Right lobe of liver (tissue), 6 donors: ENCODE measurements around the gene MIPEP. TPM values are rescaled to one million over a fixed set of nuclear protein-coding genes. Genes with fewer than 3 reads are reported as not detected.

ENCODE experiments used
- ATAC-seq, 4 donors: fragments of 200-7000 bp; cut with Tn5 transposase; one replicate each; pipeline ENCODE4 v1.9.1; 2020; ENCODE audit warnings: mild to moderate bottlenecking in 4 of 4, moderate library complexity in 4 of 4
- DNase-seq, 3 donors: peaks; one replicate each; pipeline ENCODE4 v3.0.0-alpha.2; 2020
- H3K27ac ChIP-seq, 3 donors: fragments of 200-600 bp; one replicate each; pipeline ENCODE4 v1.8.0; 2022
- H3K27me3 ChIP-seq, 2 donors: fragments of 200-600 bp; one replicate each; pipeline ENCODE4 v1.8.0; 2022
- H3K36me3 ChIP-seq, 4 donors: fragments of 200-600 bp; sonication (generic) in 1 of 4; one replicate each; pipeline versions ENCODE4 v1.5.1 to v1.8.0; 2017 to 2022; ENCODE audit warnings: control low read depth in 1 of 4
- H3K4me1 ChIP-seq, 4 donors: fragments of 200-600 bp; sonication (generic) in 1 of 4; one replicate each; pipeline versions ENCODE4 v1.5.1 to v1.8.0; 2017 to 2022; ENCODE audit warnings: control low read depth in 1 of 4
- H3K4me3 ChIP-seq, 3 donors: fragments of 200-600 bp; one replicate each; pipeline ENCODE4 v1.8.0; 2022
- H3K9me3 ChIP-seq, 4 donors: fragments of 200-600 bp; sonication (generic) in 1 of 4; one replicate each; pipeline versions ENCODE4 v1.5.1 to v1.8.0; 2017 to 2022; ENCODE audit warnings: control low read depth in 1 of 4
- POLR2A ChIP-seq: fragments of 450-650 bp; IDR thresholded peaks from one replicate; pipeline ENCODE4 v1.6.1; 2017; ENCODE audit warnings: antibody characterized with exemption, mild to moderate bottlenecking
- WGBS: methylation state at CpG from one replicate; pipeline ENCODE4 v1.1.6; 2018; ENCODE audit warnings: low coverage, low lambda C conversion rate; ENCODE audit not compliant: insufficient coverage; ENCODE audit errors: missing lambda C conversion rate; 5-methylcytosine and 5-hydroxymethylcytosine counted together
- intact Hi-C, 2 donors: fragments of 100-400 bp; cut with DNase I; formaldehyde crosslinking; loops; one replicate each; pipeline versions ENCODE4 v1.11.2 to v1.14.1; 2022
- total RNA-seq, 6 experiments: library from RNA; depleted of rRNA in 2 of 6; stranded (reverse); fragments of >200 nt in 2 of 6; fragmentation: NEBNext Ultra II Directional in 3 of 6; extraction: Animal tissue kit (Norgen Biotek cat#: 25700) in 3 of 6; gene quantifications; one replicate each; pipeline versions ENCODE4 v1.1.0 to v1.2.4, GENCODE V29; 2016 to 2023
- TF ChIP-seq, protein P1 (sequence below), 4 donors: fragments of 200-600 bp in 3 of 4; fragments of 450-650 bp in 1 of 4; IDR thresholded peaks; one replicate each; pipeline versions ENCODE4 v1.5.1 to v1.8.0; 2016 to 2022; ENCODE audit warnings: antibody characterized with exemption in 4 of 4, mild to moderate bottlenecking in 2 of 4
- donor health status: DM: no; HTN: yes; CAD: no.
- donor health status: DM: no; HTN: no; CAD: no.
- donor health status: DM: no; HTN: no; CAD: no.
- donor health status: DM: no; HTN: yes; CAD: no.
- donor health status: DM: no; HTN: yes; CAD: no.

Gene MIPEP
- total RNA-seq, 6 experiments from 2014 or later, result 8.2 to 15.2 (median 11.8) TPM

DNA sequence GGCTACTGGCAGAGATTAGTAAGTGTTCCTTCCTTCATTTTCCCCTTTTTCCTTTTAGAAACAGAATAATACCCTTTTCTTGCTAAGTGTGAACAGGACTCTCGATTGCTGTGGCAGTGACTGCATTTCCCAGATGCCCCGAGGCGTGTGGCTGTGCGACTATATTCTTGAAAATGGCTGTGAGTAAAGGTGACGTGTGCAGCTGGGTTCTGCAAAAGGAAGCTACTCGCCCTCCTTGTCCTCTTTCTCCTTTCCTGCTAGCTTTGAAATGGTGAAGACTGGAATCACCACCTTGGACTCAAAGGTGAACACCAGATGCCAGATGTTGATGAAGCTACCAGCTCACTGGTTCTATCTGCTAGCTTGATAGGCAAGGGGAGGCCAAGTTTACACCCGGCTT lies 121.4 kb downstream of the MIPEP start:
- intact Hi-C loops, result no loop called here
- H3K27me3 ChIP-seq, result no peaks in the 10 kb centered on the region
- no peak overlapping the region for H3K4me3 ChIP-seq
- TF ChIP-seq POLR2A, result no peak
- TF ChIP-seq, protein P1, sequence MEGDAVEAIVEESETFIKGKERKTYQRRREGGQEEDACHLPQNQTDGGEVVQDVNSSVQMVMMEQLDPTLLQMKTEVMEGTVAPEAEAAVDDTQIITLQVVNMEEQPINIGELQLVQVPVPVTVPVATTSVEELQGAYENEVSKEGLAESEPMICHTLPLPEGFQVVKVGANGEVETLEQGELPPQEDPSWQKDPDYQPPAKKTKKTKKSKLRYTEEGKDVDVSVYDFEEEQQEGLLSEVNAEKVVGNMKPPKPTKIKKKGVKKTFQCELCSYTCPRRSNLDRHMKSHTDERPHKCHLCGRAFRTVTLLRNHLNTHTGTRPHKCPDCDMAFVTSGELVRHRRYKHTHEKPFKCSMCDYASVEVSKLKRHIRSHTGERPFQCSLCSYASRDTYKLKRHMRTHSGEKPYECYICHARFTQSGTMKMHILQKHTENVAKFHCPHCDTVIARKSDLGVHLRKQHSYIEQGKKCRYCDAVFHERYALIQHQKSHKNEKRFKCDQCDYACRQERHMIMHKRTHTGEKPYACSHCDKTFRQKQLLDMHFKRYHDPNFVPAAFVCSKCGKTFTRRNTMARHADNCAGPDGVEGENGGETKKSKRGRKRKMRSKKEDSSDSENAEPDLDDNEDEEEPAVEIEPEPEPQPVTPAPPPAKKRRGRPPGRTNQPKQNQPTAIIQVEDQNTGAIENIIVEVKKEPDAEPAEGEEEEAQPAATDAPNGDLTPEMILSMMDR (IDR thresholded peaks at IDR 0.05), result no peak
- H3K4me1 ChIP-seq, result no peaks in the 10 kb centered on the region
- WGBS, result 97% methylated on average over 6 of the region's 7 CpGs
- no peaks in the 10 kb centered on the region for H3K36me3 ChIP-seq
- no peaks in the 10 kb centered on the region for H3K9me3 ChIP-seq
- H3K27ac ChIP-seq, result no peak overlapping the region
- ATAC-seq (no peak), DNase-seq (no peak)

DNA sequence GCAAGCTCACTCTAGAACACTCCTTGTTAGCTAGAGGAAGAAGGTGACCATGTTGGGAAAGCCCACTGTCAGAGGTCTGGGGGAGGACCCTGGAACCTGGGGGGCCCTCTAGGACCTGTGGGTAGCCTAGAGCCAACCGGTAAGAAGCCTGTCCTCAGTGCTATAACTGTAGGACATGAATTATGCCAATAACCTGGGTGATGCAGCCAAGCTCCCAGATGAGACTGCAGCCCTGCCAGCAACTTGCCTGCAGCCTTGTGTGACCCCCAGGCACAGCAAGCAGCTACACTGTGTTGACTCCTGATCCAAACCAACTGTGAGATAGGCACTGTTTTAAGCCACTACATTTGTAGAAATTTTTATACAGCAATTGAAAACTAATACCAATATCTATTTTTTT lies 122.3 kb downstream of the MIPEP start:
- Histone ChIP-seq H3K9me3 (no peaks in the 10 kb centered on the region), H3K4me1 (no peaks in the 10 kb centered on the region), H3K4me3 (no peak overlapping the region), H3K27me3 (no peaks in the 10 kb centered on the region), H3K36me3 (no peaks in the 10 kb centered on the region), H3K27ac (no peak overlapping the region)
- intact Hi-C loops, result no loop called here
- no peak for TF ChIP-seq POLR2A
- TF ChIP-seq, protein P1 (IDR thresholded peaks at IDR 0.05), result no peak
- ATAC-seq, result no peak
- WGBS, result no CpG with 5 or more reads among the region's 1 CpG
- no peak for DNase-seq

DNA sequence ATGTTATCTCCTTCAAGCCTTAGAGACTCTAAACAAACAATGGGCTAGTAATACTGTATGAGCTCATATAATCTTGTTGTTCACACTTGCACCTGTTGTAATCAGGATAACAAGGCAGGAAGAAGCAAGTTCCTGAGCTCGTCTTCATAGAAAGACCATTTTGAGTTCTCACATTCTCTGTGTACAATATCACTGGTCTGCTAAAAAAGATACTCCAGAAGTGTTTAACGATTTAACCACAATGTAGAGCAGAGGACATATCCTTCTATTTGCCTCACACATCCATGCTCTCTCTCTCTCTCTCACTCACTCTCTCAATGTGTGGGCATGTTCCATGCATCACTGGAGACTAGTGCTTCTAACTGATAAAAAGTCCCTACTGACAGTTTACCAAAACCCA lies 122.9 kb downstream of the MIPEP start:
- 73% methylated on average over 2 of the region's 2 CpGs for WGBS

DNA sequence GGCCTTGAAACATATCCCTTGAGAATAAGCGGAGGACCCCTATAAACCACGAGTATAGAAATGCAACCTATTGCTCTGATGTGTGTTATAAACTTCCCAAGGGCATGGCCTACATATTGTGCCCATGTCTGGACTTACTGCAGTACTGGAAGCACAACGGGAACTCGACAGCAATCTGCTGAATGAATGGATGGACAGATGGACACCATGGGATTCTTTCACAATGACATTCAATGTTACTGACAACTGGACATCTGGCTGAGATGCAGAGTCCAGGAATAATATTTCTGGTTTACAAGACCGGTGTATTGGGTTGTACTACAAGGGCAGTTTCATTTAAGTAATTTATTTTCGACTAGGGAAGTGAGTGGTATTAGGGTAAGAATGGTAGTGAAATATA lies 123.7 kb downstream of the MIPEP start:
- WGBS, result 88% methylated on average over 6 of the region's 6 CpGs
- intact Hi-C loops, result no loop called here
- no peak for DNase-seq

More for the DNA sequence above, 122.9 kb downstream of the MIPEP start:
- Histone ChIP-seq H3K27ac (no peak overlapping the region), H3K9me3 (no peaks in the 10 kb centered on the region), H3K36me3 (no peaks in the 10 kb centered on the region), H3K27me3 (no peaks in the 10 kb centered on the region), H3K4me3 (no peak overlapping the region), H3K4me1 (no peaks in the 10 kb centered on the region)
- no peak for DNase-seq
- TF ChIP-seq POLR2A, result no peak
- TF ChIP-seq, protein P1 (IDR thresholded peaks at IDR 0.05), result no peak
- intact Hi-C loops, result no loop called here
- ATAC-seq, result no peak

More for the DNA sequence above, 123.7 kb downstream of the MIPEP start:
- Histone ChIP-seq H3K27me3 (no peaks in the 10 kb centered on the region), H3K36me3 (no peaks in the 10 kb centered on the region), H3K4me1 (no peaks in the 10 kb centered on the region), H3K27ac (no peak overlapping the region), H3K4me3 (no peak overlapping the region), H3K9me3 (no peaks in the 10 kb centered on the region)
- TF ChIP-seq, protein P1 (IDR thresholded peaks at IDR 0.05), result no peak
- TF ChIP-seq POLR2A, result no peak
- no peak for ATAC-seq
